COLO668 (cell line): ENCODE results near the gene TMC2.
"Not testable (repeated sequence)": the region's sequence is repeated elsewhere in the genome, so short reads cannot be mapped to it uniquely, and the experiment has no call there.

ENCODE experiments used
- DNase-seq: peaks from one replicate; lab custom pipeline; 2025; ENCODE audit not compliant: unreplicated experiment; lab: John Stamatoyannopoulos, UW

The TMC2 gene

DNA sequence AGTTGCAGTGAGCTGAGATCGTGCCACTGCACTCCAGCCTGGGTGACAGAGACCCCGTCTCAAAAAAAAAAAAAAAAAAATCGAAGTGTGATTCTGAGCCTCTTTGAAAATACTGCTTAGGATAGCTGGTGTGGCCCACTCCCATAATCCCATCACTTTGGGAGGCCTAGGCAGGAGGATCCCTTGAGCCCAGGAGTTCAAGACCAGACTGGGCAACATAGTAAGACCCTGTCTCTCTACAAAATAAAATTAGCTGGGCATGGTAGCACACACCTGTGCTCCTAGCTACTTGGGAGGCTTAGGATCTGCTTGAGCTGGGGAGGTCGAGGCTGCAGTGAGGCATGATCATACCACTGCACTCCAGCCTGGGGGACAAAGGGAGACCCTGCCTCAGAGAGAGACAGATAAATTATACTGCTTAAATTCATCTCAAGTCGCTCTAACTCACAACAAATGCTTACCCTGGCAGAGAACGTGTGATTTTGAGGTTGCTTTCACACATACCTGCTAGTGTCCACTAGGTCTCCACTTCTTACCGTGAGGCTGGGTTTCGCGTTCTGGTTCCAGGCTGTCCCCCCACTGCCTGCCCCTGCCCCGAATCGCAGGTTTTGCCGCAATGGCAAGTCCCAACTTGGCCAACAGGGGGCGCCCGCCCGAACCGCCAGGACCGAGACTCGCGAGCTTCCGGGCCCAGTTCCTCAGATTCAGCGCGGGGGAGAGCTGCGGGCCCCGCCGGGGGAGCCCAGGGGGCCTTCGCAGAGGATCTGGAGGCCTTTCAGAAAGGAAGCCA is 12.3 kb upstream of the TMC2 start:
- DNase-seq = peak; percentile 80

DNA sequence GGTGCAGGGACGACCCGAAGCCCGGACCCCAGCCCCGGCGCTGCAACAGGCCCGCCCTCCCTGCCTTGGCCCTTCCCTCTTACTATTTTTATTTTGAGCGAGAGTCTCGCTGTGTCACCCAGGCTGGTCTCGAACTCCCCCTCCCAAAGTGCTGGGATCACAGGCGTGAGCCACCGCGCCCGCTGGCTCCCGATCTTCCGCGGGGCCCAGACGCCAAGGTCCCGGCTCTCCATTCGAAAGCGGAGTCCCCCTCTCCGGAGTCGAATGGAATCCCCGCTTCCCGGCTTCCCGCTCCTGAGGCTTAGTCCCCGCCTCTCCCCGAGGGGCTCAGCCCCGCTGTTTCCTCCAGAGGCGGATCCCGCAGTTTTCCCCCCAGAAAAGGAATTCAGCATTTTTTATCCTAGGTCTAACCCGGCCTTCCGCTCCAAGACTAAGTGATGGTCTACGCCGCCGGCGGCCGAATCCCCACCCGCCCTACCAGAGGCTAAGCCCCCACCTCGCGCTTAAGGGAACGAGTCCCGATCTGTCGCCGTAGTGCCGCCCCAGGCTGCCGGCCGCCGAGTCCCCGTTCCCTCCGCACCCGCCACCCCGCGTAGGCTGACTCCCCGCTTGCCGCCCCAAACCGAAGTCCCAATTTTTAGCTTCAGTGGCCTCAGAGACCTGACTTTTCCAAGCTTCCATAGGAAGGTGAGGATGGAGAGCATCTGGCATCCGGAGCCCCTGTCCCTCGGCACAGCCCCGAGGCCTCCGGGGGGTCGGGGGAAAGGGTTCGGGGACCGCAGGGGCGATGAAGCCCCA is 11.5 kb upstream of the TMC2 start:
- DNase-seq = peak; percentile 53

DNA sequence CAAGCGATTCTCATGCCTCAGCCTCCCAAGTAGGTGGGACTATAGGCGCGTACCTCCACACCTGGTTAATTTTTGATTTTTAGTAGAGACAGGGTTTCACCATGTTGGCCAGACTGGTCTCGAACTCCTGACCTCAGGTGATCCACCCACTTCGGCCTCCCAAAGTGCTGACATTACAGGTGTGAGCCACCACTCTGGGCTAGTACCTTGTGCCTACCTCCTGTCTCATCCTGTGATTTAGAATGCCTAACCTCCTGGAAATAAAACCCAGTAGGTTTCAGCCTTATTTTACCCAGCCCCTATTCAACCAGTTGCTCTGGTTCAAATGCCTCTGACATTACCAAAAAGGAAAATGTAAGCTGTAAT is 10.2 kb upstream of the TMC2 start:
- DNase-seq = not testable (repeated sequence)

DNA sequence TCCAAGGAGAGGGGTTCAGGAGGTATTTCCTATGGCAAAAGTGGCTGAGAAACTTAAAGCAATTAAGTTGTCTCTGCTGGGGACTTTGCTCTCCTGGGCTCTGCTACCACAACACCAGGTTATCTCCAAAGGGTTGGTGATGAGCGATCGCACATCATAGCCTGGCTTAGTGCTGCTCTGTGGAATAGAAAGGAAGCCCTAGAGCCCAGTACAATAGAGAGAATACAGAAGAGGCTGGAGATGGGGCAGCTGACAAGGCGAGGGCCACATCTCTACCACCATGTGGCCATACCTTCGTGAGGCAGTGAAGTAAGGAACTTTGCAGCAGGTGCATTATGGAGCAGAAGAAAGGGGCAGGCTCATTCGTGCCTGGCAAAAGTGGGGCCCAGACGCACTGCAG is 8.6 kb upstream of the TMC2 start:
- no peak for DNase-seq

DNA sequence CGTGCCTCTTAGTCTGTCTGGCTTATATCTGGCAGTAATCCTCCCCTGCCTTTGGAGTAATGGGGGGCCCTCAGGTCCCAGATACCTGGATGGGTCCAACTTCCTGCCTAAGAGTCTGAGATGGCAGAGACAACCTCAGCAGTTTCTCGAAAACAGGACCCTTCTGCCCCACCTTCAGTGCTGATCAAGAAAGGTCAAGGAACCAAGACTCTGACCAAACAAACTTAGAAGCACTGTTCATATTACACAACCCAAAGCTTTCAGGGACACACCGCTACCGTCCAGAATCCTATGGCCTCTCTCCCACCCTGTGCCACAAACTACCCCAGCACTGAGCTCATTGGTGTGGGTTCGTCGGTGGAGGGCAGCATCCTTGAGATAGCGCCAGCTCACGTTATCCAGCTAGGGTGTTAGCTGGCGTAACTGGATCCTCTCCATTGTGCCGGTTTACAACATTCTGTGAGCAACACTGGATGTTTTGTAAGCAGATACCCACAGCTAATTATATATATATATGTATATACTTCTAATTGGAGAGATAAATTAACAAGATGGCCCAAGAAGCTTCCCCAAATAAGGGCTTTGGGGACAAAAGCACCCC is 7.6 kb upstream of the TMC2 start:
- no peak for DNase-seq

DNA sequence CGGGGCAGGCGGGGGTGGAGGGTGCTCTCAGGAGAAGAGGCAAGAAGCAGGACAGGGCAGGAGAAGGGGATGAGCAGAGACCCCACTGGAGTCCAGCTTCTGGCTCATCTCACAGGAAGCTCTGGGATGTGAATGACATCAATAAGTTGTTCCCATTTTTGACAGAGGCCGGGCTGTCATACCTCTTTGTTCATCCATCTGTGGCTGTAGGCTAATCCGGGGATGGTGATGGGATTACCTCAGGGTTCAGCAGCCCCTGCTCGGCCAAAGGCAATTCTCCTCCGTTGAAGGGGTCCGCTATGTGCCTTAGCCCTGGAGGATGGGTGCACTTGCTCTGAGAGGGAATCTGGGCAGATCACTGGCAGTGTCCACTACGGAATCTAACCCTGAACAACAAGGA is 3.3 kb upstream of the TMC2 start:
- no peak for DNase-seq

DNA sequence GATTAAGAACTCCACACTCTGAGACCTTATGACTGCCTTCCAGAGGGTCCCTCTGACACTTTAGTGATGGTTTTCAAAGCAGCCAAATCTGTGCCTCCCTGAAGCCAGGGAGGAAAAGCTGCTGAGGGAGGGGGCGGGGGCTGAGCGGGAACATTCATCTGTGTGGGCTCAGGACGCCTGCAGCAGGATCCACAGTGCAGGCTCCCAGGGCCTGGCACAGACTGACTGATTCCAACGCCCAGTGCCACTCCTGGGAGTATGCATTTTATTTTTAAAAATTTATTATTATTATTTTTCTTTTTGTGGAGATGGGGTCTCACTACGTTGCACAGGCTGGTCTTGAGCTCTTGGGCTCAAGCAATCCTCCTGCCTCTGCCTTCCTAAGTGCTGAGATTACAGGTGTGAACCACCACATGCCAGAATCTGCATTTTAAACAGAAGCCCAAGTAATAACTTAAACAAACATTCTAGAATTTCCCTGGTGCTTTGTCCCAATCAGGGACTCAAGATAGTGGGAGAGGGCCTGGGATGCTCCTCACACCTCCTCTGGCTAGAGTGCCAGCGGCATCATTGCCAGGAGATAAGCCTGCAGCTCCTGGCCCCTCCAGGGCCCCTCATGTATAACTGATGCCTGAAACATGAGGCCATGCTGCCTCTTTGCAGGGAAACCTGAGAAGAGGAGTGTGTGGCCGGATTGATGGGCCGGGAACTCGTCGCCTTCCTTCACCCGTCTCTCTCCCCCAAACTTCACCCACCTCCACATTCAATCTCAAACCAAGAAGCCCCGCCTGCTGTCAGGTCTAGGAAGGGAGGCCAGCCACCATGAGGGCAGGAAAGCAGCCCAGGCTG is 438 bp upstream of the TMC2 start:
- no peak for DNase-seq

DNA sequence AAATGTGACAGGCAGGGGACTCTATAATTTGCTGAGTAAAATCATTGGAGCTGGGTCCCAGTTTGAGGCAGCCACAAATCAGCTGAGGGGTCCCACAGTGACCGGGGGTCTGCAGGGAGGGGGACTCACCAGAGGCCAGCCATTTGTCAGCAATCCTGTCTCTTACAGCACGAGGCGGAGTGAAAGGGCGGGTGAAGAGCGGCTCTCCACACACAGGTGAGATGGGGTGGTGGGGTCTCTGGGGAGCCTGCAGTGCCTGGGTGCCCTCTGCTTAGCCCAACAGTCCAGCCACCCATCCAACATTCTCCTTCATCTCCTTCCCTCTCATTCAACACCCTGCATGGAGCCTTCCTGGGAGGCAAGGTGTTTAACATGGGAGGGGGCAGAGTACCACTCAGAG is 728 bp downstream of the TMC2 start:
- DNase-seq = no peak

DNA sequence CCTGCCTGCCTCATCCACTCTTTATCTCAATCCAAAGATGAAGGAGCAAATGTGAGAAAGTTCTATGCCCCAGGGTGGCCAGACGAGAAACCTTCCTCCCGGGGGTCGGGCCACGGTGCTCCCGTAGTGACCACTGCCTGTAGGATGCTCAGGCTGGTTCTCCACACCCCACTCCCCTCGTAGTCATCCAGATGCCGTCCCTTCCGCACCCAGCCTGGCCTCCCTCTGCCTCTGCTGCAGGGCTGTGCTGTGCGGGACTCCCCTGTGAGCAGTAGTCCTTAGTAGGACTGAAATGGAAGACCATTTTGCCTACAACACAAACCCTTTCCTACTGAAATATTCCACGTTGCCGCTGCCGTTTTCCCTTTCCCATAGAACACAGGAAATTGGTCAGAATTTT is 2.0 kb downstream of the TMC2 start:
- no peak for DNase-seq

DNA sequence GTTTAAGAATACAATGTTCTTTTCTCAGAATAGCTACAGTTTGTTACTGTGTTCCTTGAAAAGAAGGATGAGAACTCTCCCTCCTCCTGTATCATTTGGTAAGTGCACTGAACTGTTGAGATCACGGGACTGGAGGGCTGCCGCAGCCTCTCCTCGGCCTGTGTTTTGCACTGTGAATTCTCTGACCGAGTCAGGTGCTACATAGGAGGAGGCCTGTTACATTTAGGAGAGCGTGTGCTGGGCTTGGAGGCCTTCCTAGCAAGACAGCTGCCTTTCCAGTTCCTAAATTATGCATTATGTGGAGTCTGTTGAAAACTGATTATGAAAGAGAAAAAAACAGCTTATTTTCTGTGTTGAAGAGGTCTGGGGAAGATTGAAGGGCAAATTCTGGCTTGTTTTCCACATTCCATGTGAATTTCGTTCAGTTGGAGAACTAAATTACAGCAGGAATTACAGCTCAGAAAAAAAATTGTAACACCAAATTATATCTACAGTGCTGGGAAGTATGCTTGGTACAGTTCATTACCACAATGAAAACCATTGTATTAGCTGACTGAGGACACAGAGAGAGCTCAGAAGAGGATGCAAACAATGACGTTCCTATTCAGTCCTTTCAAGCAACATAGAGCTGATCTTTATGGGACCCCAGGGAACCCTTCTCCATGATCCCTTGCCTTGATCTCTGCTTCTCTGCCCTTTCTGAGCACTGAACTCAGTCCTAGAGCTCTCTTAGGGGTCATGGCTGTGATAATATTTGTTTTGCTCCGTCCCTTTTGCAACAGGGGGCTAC is 2.8 kb downstream of the TMC2 start:
- no peak for DNase-seq

DNA sequence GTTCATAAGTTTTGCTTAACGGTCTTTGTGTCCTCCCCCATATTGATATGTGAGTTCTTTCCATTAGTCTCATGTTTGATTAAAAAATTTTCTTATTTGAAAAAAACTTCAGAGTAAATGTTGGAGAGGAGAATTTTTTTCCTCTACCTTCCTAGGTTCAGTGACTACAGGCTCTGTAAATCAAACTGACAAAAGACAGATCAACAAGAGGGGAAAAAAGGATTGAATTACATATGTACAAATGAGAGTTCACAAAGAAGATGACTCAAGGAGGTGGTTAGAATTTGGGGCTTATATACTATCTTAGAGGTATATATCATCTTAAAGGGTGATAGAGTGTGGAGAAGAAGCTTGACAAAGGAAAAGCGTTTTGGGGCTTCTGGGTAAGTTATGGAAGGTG is 5.6 kb downstream of the TMC2 start:
- no peak for DNase-seq

DNA sequence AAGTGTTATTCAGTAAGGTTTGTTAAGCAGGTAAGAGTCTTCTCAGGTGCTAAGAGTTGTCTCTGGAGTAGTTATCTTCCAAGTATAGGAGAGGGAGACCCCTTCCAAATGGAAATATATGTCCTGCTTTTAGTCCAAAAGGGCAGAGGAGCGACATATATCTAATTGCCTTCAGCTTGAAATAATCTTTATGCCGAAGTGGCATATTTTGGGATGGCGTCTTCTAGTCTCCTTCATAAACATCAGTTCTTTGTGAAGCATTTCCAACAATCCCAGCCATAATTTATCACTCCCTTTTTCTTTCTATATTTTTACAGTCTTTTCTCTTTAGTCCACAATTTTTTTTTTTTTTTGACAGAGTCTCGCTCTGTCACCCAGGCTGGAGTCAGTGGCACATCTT is 6.0 kb downstream of the TMC2 start:
- DNase-seq = no peak

DNA sequence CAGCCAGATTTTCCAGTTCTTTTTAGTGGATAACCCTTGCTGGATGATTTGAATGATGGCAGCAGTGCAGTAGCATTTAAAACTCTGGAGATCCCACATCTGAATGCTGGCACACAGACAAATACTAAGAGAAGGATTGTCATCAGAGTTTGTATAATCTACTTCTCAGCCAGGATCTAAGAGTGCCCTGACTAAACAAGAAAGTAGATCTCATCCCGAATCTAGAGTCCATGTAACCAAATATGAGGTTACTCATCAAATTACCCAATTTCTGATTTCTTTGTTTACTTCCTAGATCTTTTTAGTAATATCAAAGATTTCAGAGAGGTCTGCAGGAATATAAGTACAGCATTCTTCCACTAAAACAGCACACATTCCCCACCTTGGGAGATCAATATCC is 7.8 kb downstream of the TMC2 start:
- no peak for DNase-seq

DNA sequence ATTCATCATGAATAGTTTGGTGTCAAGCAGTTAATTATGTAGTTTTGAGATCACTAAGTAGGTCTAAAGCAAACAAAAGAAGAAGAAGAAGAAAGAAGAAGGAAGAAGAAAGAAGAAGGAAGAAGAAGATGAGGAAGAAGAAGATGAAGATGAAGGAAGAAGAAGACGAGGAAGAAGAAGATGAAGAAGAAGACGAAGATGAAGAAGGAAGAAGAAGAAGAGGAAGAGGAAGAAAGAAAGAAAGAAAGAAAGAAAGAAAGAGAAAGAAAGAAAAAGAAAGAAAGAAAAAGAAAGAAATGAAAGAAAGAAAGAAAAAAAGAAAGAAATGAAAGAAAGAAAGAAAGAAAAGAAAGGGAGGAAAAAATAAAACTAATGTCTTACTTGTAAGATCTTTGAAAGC is 9.2 kb downstream of the TMC2 start:
- no peak for DNase-seq

DNA sequence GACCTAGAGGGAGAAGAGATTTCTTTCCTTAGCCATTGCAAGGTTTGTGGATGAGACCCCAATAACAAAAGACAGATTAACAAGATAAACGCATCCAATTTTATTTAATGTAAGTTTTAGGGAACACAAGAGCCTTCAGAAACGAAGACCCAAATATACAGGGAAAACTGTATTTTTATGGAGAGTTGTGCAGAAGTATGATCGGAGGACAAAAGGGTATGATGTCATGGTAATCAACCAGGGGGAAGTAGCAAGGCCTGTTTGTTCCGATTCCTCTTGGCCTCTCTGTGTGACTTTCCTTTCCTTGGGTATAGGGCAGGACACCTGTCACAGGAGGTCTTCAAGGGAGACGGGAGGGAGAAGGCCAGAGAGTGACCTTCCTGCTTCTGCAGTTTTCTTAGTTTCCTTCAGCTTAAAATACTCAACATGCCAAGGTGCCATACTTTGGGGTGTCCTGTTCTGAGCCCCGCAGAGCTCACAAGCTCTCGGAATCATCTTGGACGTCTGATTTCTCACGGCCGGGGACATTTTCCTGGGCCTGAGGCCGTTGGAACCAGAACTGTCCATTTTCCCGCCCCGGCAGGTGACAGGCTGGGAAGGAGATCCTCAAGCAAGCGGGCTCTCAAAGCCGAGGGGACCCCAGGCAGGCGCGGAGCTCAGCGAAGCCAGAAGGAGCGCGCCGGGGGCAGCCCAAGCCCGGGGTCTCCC is 21.7 kb downstream of the TMC2 start:
- no peak for DNase-seq

DNA sequence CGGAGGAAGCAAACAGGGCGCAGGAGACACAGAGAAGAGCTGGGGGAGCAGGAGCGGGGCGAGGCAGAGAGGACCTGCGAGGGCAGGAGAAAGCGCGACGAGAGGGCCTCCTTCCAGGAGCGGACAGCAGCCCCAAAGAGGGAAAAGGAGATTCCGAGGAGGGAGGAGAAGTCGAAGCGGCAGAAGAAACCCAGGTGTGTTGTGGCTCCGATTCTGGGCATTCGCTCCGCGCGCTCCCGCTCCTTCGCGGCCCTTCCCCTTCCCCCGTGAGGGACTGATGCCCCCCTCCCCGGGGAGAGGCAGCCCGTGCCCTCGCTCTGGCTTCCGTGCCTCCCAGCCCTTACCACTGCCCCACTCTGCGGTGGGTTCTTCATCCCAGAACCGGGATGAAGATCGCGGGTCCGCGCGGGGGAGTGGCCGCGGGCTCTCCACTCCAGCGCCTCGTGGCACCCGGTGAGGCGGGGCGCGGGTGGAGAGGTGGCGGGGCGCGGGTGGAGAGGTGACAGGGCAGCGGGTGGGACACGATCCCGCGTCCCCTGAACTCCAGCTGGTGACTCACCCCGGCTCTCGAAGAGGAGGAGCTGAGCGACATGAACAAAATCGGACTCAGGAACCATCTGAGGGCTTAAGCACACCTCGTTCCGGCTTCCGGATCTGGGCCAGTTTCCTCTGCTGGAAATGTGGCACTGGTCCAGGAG is 22.4 kb downstream of the TMC2 start:
- no peak for DNase-seq

DNA sequence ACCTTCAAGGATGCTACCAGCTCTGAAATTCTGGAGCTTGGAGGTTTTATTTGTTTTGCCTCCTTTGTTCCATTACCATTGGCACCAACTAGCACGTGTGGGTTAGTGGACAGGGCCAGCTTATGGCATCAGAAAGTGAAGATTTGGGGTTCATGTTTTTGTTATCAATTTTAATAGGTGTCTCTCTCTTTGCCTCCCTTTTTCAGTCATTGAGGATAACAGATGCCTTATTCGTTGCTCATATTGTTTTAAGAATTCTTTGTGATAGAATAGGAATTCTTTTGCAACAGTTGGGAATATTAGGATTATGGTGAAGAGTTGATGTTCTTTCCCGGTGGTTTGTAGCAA is 22.9 kb downstream of the TMC2 start:
- DNase-seq = no peak

DNA sequence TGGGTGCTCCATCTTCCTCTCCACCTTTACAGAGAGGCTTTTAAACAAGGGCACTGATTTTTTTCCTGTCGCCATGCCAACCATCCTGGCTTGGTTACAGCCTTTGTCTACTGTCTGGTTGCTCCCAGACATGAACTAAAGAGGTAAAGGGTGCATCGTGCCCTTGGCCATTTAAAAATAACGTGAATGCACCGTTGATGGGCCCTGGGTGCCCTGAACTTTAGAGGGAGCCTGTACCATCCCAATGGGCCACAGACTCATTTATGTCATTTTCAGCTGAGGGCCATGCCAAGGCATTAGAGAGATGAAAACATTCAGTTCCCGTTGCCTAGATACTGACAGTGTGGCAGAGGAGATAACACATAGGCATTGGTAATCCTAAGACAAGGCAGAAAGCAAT is 23.3 kb downstream of the TMC2 start:
- DNase-seq = no peak

DNA sequence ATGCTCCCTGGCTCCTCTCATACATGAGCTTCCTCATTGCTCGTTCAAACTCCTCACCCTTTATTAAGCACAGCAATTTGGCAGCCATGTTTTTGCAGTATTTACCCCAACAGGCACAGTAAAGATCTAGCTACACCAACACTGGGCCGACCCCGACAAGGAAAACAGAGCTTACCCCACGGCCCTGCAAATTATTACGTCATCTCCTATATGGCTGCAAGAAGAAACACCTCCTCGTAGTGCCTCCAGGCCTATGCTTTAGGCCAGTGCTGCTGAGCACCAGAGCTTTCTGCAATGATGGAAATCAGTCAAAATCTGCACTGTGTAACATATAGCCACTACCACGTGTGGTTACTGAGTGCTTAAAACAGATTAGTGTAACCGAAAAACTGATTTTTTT is 26.7 kb downstream of the TMC2 start:
- no peak for DNase-seq
